Duodenal mucosa (tissue), 2 donors: Measurements from ENCODE around the gene SPATS1.

ENCODE experiments used
- H3K27ac ChIP-seq: one replicate; pipeline ENCODE4 v1.7.0; 2013; ENCODE audit warnings: low read depth, low read length
- H3K27me3 ChIP-seq, 2 donors: one replicate each; pipeline ENCODE4 v1.7.0; 2013; ENCODE audit warnings: low read length in 2 of 2, control low read depth in 1 of 2; ENCODE audit not compliant: insufficient read depth in 2 of 2, control insufficient read depth in 1 of 2
- H3K36me3 ChIP-seq, 2 donors: one replicate each; pipeline ENCODE4 v1.7.0; 2013; ENCODE audit warnings: low read length in 2 of 2, control low read depth in 1 of 2; ENCODE audit not compliant: insufficient read depth in 2 of 2, control insufficient read depth in 1 of 2
- H3K4me1 ChIP-seq, 2 donors: one replicate each; pipeline ENCODE4 v1.7.0; 2013; ENCODE audit warnings: low read length in 2 of 2, control low read depth in 1 of 2; ENCODE audit not compliant: insufficient read depth in 2 of 2, control insufficient read depth in 1 of 2
- H3K4me3 ChIP-seq, 2 donors: one replicate each; pipeline ENCODE4 v1.7.0; 2013; ENCODE audit warnings: low read length in 2 of 2, low read depth in 1 of 2
- H3K9ac ChIP-seq, 2 donors: one replicate each; pipeline ENCODE4 v1.7.0; 2013; ENCODE audit warnings: low read length in 2 of 2, low read depth in 1 of 2
- H3K9me3 ChIP-seq, 2 donors: one replicate each; pipeline ENCODE4 v1.7.0; 2013; ENCODE audit warnings: low read length in 2 of 2, control low read depth in 1 of 2; ENCODE audit not compliant: control insufficient read depth in 1 of 2

The SPATS1 gene

GRCh38 chr6:44301782-44302564 lies 40.5 kb upstream of the SPATS1 start:
- peaks cover 38 to 69% of the 10 kb centered on the region in 2 donors for H3K36me3 ChIP-seq
- H3K27me3 ChIP-seq, result peaks cover 3 to 4% of the 10 kb centered on the region in 2 donors
- H3K4me3 ChIP-seq, result no peak overlapping the region
- H3K9me3 ChIP-seq, result no peaks in the 10 kb centered on the region
- peaks cover 2 to 12% of the 10 kb centered on the region in 2 donors for H3K4me1 ChIP-seq
- no peak overlapping the region for H3K9ac ChIP-seq
- H3K27ac ChIP-seq, result no peak overlapping the region

GRCh38 chr6:44302856-44303255 lies 39.6 kb upstream of the SPATS1 start:
- Histone ChIP-seq H3K9me3 (no peaks in the 10 kb centered on the region), H3K4me3 (no peak overlapping the region), H3K36me3 (peaks cover 45 to 78% of the 10 kb centered on the region in 2 donors), H3K27me3 (no peaks in the 10 kb centered on the region), H3K27ac (no peak overlapping the region), H3K9ac (no peak overlapping the region), H3K4me1 (peaks cover 0 to 5% of the 10 kb centered on the region in 2 donors)

GRCh38 chr6:44303842-44304241 lies 38.6 kb upstream of the SPATS1 start:
- Histone ChIP-seq H3K9me3 (no peaks in the 10 kb centered on the region), H3K4me1 (peaks cover 0 to under 1% of the 10 kb centered on the region in 2 donors), H3K36me3 (peaks cover 46 to 84% of the 10 kb centered on the region in 2 donors), H3K27ac (no peak overlapping the region), H3K9ac (no peak overlapping the region), H3K4me3 (no peak overlapping the region), H3K27me3 (no peaks in the 10 kb centered on the region)

GRCh38 chr6:44304282-44305199 lies 37.9 kb upstream of the SPATS1 start:
- H3K4me3 ChIP-seq, result no peak overlapping the region
- no peak overlapping the region for H3K9ac ChIP-seq
- peaks cover 6 to 7% of the 10 kb centered on the region in 2 donors for H3K4me1 ChIP-seq
- H3K27me3 ChIP-seq, result no peaks in the 10 kb centered on the region
- H3K27ac ChIP-seq, result no peak overlapping the region
- peaks cover 46 to 90% of the 10 kb centered on the region in 2 donors for H3K36me3 ChIP-seq
- no peaks in the 10 kb centered on the region for H3K9me3 ChIP-seq

GRCh38 chr6:44305200-44305725 lies 37.2 kb upstream of the SPATS1 start:
- Histone ChIP-seq H3K36me3 (peaks cover 49 to 94% of the 10 kb centered on the region in 2 donors), H3K9me3 (no peaks in the 10 kb centered on the region), H3K4me1 (peaks cover 12 to 13% of the 10 kb centered on the region in 2 donors), H3K27ac (no peak overlapping the region), H3K27me3 (no peaks in the 10 kb centered on the region), H3K9ac (no peak overlapping the region), H3K4me3 (no peak overlapping the region)

- H3K4me3 ChIP-seq, result no peak overlapping the region
- no peaks in the 10 kb centered on the region for H3K9me3 ChIP-seq
- peaks cover 43 to 91% of the 10 kb centered on the region in 2 donors for H3K36me3 ChIP-seq
- H3K27ac ChIP-seq, result no peak overlapping the region
- no peak overlapping the region for H3K9ac ChIP-seq
- H3K4me1 ChIP-seq, result peaks cover 25 to 27% of the 10 kb centered on the region in 2 donors
- H3K27me3 ChIP-seq, result no peaks in the 10 kb centered on the region
Measured at GRCh38 chr6:44306710-44307109, 35.7 kb upstream of the SPATS1 start.

GRCh38 chr6:44307217-44307616 lies 35.2 kb upstream of the SPATS1 start:
- Histone ChIP-seq H3K27me3 (no peaks in the 10 kb centered on the region), H3K4me1 (peaks cover 30 to 32% of the 10 kb centered on the region in 2 donors), H3K9me3 (no peaks in the 10 kb centered on the region), H3K4me3 (no peak overlapping the region), H3K36me3 (peaks cover 43 to 86% of the 10 kb centered on the region in 2 donors), H3K27ac (no peak overlapping the region), H3K9ac (no peak overlapping the region)

- no peak overlapping the region for H3K4me3 ChIP-seq
- peaks cover 30 to 67% of the 10 kb centered on the region in 2 donors for H3K36me3 ChIP-seq
- H3K9ac ChIP-seq, result no peak overlapping the region
- H3K4me1 ChIP-seq, result peaks cover 35% of the 10 kb centered on the region in 2 donors
- H3K27ac ChIP-seq, result no peak overlapping the region
- H3K27me3 ChIP-seq, result no peaks in the 10 kb centered on the region
- no peaks in the 10 kb centered on the region for H3K9me3 ChIP-seq
Measured at GRCh38 chr6:44309092-44309491, 33.4 kb upstream of the SPATS1 start.

- no peak overlapping the region for H3K27ac ChIP-seq
Measured at GRCh38 chr6:44309631-44310030, 32.8 kb upstream of the SPATS1 start.

GRCh38 chr6:44310241-44310640 lies 32.2 kb upstream of the SPATS1 start:
- peaks cover 22 to 55% of the 10 kb centered on the region in 2 donors for H3K36me3 ChIP-seq
- H3K9ac ChIP-seq, result no peak overlapping the region
- no peaks in the 10 kb centered on the region for H3K27me3 ChIP-seq
- no peak overlapping the region for H3K27ac ChIP-seq
- H3K4me3 ChIP-seq, result peak overlapping the region in 1 of 2 donors; percentile 39
- H3K4me1 ChIP-seq, result peaks cover 35% of the 10 kb centered on the region in 2 donors
- H3K9me3 ChIP-seq, result no peaks in the 10 kb centered on the region

More at GRCh38 chr6:44309631-44310030, 32.8 kb upstream of the SPATS1 start:
- Histone ChIP-seq H3K4me1 (peaks cover 35% of the 10 kb centered on the region in 2 donors), H3K9ac (no peak overlapping the region), H3K4me3 (no peak overlapping the region), H3K36me3 (peaks cover 25 to 62% of the 10 kb centered on the region in 2 donors), H3K27me3 (no peaks in the 10 kb centered on the region), H3K9me3 (no peaks in the 10 kb centered on the region)
